Fibroblast of pulmonary artery (primary cell): ENCODE results near the gene PIGQ.

Experiments
- DNase-seq: peaks from one replicate; pipeline ENCODE4 v3.0.0-alpha.2; 2010; ENCODE audit warnings: low read depth
- H3K4me3 ChIP-seq: replicated peaks from 2 replicates; pipeline ENCODE4 v1.5.1; 2011; ENCODE audit warnings: low read depth, mild to moderate bottlenecking, control low read depth, low read length, moderate library complexity
- TF ChIP-seq, protein P1 (sequence below): IDR thresholded peaks from 2 replicates; pipeline ENCODE4 v1.5.1; 2011; ENCODE audit warnings: mild to moderate bottlenecking, control low read depth, low read length, inconsistent platforms; ENCODE audit errors: missing control alignments

Gene PIGQ

DNA sequence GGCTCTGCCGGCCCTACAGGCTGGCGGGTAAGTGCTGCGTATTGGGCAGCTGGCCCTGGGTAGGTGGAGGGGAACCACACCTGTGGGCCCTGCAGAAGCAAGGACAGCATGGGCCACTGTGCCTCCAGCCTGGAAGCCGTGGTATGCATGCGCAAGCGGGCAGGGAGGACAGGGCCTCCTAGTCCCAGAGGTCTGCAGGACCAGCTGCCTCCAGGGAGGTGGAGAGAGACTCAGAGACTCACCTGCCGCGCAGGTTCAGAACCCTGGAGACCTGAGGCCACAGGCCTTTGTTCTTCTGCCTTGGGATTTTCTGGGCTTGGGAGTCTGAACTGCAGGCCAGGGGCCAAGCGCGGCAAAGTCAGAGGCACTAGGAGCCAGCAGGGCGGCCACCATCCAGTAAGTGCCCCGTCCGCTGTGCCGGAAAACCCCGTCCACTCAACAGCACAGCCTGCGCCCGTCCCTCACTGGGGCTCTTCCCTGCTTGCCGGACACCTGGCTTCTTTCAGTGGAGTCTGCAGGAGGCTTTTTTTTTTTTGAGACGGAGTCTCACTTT, 11.3 kb downstream of the PIGQ start:
- TF ChIP-seq, protein P1, sequence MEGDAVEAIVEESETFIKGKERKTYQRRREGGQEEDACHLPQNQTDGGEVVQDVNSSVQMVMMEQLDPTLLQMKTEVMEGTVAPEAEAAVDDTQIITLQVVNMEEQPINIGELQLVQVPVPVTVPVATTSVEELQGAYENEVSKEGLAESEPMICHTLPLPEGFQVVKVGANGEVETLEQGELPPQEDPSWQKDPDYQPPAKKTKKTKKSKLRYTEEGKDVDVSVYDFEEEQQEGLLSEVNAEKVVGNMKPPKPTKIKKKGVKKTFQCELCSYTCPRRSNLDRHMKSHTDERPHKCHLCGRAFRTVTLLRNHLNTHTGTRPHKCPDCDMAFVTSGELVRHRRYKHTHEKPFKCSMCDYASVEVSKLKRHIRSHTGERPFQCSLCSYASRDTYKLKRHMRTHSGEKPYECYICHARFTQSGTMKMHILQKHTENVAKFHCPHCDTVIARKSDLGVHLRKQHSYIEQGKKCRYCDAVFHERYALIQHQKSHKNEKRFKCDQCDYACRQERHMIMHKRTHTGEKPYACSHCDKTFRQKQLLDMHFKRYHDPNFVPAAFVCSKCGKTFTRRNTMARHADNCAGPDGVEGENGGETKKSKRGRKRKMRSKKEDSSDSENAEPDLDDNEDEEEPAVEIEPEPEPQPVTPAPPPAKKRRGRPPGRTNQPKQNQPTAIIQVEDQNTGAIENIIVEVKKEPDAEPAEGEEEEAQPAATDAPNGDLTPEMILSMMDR, result no peak
- no peak for DNase-seq
- H3K4me3 ChIP-seq, result no peak overlapping the region

- DNase-seq, result no peak
- no peak overlapping the region for H3K4me3 ChIP-seq
- TF ChIP-seq, protein P1, result no peak
Observed at GRCh38 chr16:582218-582613, 12.4 kb downstream of the PIGQ start.

DNA sequence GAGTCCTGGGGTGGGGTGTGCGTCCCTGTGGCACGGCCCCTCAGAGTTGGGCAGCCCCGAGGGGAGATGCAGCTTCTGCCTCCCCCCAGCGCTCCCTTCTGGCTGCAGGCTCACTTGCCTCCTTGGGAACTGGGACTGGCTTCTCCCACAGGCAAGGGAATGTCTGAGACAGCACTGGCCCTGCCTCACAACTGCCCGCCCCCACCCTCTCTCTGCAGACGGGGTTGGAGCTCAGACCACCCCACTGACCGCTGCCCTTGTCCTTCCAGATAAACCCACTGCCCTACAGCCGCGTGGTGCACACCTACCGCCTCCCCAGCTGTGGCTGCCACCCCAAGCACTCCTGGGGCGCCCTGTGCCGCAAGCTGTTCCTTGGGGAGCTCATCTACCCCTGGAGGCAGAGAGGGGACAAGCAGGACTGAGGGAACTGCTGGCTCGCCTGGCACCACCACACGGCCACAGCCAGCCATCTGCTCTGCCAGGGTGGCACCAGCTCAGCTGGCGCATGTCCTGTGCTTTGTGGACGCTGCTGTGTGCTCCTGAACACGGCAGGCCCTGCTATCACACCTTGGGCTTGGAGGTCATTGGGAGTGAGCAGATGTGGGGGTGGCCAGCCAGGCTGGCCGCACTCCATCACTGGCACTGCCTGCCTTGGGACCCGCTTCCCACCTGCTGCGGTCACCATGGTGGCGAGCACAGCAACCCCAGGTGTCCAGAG, 13.0 kb downstream of the PIGQ start:
- no peak overlapping the region for H3K4me3 ChIP-seq
- TF ChIP-seq, protein P1, result no peak
- no peak for DNase-seq

GRCh38 chr16:583470-583814, 13.7 kb downstream of the PIGQ start:
- DNase-seq, result no peak
- no peak overlapping the region for H3K4me3 ChIP-seq
- TF ChIP-seq, protein P1, result no peak

DNA sequence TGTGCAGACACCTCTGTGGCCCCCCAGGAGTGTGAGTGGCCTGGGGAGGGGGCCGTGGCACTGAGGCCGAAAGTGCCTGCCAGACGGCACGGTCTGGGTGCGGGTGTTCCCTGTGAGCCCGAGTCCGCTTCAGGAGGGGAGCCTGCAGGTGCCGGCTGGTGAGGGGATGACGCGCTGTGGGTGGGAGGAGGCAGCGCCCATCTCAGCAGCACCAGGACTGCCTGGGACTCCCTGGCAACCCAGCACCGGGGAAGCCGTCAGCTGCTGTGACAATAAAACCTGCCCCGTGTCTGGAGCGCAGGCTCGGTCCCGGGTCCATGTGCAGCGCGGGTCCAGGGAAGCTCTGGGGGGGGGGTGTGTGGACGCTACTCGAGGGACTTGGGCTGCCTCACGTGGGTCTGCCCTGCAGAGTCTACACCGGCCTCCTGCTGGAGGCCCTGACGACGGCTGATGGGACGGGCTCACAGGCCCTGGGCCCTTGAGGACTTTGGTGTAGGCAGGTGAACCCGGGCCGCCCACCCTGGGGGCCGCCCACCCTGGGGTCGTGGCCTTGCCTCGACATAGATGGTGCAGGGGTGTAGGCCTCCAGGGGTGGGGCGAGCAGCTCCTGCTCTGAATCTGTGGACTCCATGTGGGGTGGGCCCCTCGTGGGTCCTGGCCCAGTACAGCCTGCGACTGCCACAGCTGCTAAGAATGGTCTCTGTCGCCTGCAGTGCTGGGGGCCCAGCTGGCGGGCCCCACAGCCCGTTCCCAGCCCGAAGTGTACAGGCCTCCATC, 14.2 kb downstream of the PIGQ start:
- DNase-seq, result no peak
- no peak overlapping the region for H3K4me3 ChIP-seq
- TF ChIP-seq, protein P1, result no peak

GRCh38 chr16:585351-585750, 15.6 kb downstream of the PIGQ start:
- no peak for DNase-seq
- H3K4me3 ChIP-seq, result no peak overlapping the region
- TF ChIP-seq, protein P1, result no peak
